Hepatocyte (in vitro differentiated cells): ENCODE data around the gene DEPP1. TPM values are rescaled to one million over a fixed set of nuclear protein-coding genes. Genes with fewer than 3 reads are reported as not detected.

Experiments used
- DNase-seq: peaks from one replicate; pipeline ENCODE4 v3.0.0-alpha.2; 2016; ENCODE audit warnings: low spot score
- H2AFZ ChIP-seq: fragments of 200-600 bp; sonication (generic); 2 replicates; pipeline ENCODE4 v1.6.0; 2016; ENCODE audit warnings: antibody characterized with exemption, mild to moderate bottlenecking
- H3K27ac ChIP-seq: fragments of 200-600 bp; sonication (generic); 2 replicates; pipeline ENCODE4 v1.5.1; 2016; ENCODE audit warnings: mild to moderate bottlenecking
- H3K27me3 ChIP-seq: fragments of 200-600 bp; sonication (generic); 2 replicates; pipeline ENCODE4 v1.6.1; 2016
- H3K36me3 ChIP-seq: fragments of 200-600 bp; sonication (generic); replicated peaks from 2 replicates; pipeline ENCODE4 v1.5.1; 2016; ENCODE audit warnings: low read depth; ENCODE audit not compliant: insufficient read depth
- H3K4me1 ChIP-seq: fragments of 200-600 bp; sonication (generic); 2 replicates; pipeline ENCODE4 v1.5.1; 2016; ENCODE audit warnings: mild to moderate bottlenecking, moderate library complexity; ENCODE audit not compliant: insufficient read depth
- H3K4me2 ChIP-seq: fragments of 200-600 bp; sonication (generic); 2 replicates; pipeline ENCODE4 v1.6.0; 2016
- H3K4me3 ChIP-seq: fragments of 200-600 bp; sonication (generic); 2 replicates; pipeline ENCODE4 v1.5.1; 2016; ENCODE audit warnings: mild to moderate bottlenecking
- H3K79me2 ChIP-seq: fragments of 200-600 bp; sonication (generic); 2 replicates; pipeline ENCODE4 v1.6.0; 2017; ENCODE audit warnings: mild to moderate bottlenecking
- H3K9me2 ChIP-seq: fragments of 200-600 bp; sonication (generic); replicated peaks from 2 replicates; pipeline ENCODE4 v1.6.0; 2017; ENCODE audit warnings: mild to moderate bottlenecking; ENCODE audit not compliant: insufficient read depth
- H3K9me3 ChIP-seq: fragments of 200-600 bp; sonication (generic); 2 replicates; pipeline ENCODE4 v1.5.1; 2016; ENCODE audit warnings: low read depth, mild to moderate bottlenecking
- H4K20me1 ChIP-seq: fragments of 200-600 bp; sonication (generic); 2 replicates; pipeline ENCODE4 v1.6.0; 2016; ENCODE audit warnings: mild to moderate bottlenecking; ENCODE audit not compliant: insufficient read depth, poor library complexity, severe bottlenecking
- EZH2 ChIP-seq: fragments of 200-600 bp; sonication (generic); IDR thresholded peaks from 2 replicates; pipeline ENCODE4 v1.6.1; 2016; ENCODE audit warnings: antibody characterized with exemption, mild to moderate bottlenecking, borderline replicate concordance
- EZH2phosphoT487 ChIP-seq: fragments of 200-600 bp; sonication (generic); IDR thresholded peaks from one replicate; pipeline ENCODE4 v1.6.1; 2018; ENCODE audit warnings: antibody characterized with exemption, mild to moderate bottlenecking, low read depth, moderate library complexity; ENCODE audit not compliant: unreplicated experiment, severe bottlenecking
- WGBS: methylation state at CpG from one replicate; pipeline ENCODE4 v1.1.6; 2016; ENCODE audit warnings: low lambda C conversion rate; ENCODE audit errors: missing lambda C conversion rate; 5-methylcytosine and 5-hydroxymethylcytosine counted together
- polyA plus RNA-seq: library from polyadenylated mRNA; unstranded; fragments of >200 nt; fragmentation: Nextera tagmentation; extraction: Ambion mirVana; gene quantifications from 2 replicates; pipeline ENCODE4 v1.2.1, GENCODE V29; 2016
- total RNA-seq: library from RNA; depleted of rRNA; stranded (reverse); fragments of >200 nt; gene quantifications from 2 replicates; pipeline ENCODE4 v1.2.3, GENCODE V29; 2014
- TF ChIP-seq, protein P1 (sequence below): fragments of 200-600 bp; sonication (generic); IDR thresholded peaks from 2 replicates; pipeline ENCODE4 v1.5.1; 2016; ENCODE audit warnings: antibody characterized with exemption, mild to moderate bottlenecking; ENCODE audit not compliant: poor library complexity

Gene DEPP1
- total and polyA plus RNA-seq, 2 experiments from 2014 or later = 30.6 to 54.7 TPM

DNA sequence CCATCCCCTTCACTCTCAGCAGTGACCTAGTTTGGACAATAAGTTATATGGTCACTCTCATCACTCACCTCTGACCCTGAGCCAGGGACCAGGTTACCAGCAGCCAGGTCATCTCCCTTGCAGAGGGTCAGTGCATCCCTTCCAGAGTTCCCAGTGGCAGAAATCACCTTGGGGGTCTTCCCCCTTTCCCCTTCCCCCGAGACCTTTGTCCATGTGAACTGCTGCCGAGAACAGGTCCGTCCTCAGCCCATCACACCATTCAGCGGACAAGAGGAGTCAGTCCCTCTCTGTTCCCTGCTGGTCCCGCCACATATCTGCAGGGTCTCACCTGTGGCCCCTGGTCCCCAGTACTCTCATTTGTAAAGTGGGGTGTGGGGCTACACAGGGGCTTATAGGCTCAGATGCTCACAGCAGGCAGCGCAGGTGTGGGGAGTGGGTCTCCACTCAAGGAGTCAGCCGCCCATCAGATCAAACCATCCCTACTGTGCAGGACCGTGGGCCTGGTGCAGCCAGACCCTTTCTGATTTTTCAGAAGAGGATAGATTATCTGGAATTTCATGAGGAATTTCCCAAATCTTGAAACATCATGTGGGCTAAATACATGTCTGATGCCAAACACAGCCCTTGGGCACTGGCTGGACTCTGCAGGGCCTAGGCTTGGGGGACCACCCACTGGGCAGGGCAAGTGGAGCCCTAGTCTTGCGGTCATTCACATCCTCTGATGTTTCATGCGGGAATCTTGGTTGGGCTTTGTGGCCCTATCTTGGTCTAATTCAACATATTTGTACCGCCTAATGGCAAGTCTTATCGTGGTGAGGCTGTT lies 6.5 kb downstream of the DEPP1 start:
- WGBS = 96% methylated on average over 12 of the region's 12 CpGs
- H3K27ac ChIP-seq = no peak overlapping the region
- H3K4me1 ChIP-seq = peaks cover 32% of the 10 kb centered on the region

DNA sequence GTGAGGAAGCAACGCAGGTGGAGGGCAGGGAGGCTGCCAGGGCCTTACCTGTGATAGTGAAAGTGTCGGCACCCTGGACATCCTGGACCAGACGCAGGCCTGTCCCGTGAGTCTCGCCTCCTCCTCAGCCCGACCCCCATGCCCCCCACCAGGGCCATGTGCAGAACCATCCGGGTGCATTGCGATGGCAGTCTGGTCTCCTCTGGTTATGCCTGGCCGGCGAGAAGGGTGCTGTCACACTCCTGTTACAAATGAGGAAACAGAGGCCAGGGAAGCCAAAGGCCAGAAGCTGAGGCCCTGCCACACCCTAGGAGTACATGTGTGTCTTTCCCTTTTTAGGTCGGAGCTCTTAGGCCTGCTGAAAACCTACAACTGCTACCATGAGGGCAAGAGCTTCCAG lies 7.2 kb downstream of the DEPP1 start:
- Histone ChIP-seq H3K4me3 (no peak overlapping the region), H3K36me3 (no peaks in the 10 kb centered on the region), H2AFZ (no peak overlapping the region), H3K27me3 (no peaks in the 10 kb centered on the region), H3K9me2 (no peaks in the 10 kb centered on the region), H3K4me1 (peaks cover 34% of the 10 kb centered on the region), H3K79me2 (peaks cover 15% of the 10 kb centered on the region), H4K20me1 (no peaks in the 10 kb centered on the region), H3K27ac (no peak overlapping the region), H3K9me3 (no peaks in the 10 kb centered on the region), H3K4me2 (no peak overlapping the region)
- 93% methylated on average over 11 of the region's 11 CpGs for WGBS
- DNase-seq = no peak
- TF ChIP-seq, protein P1, sequence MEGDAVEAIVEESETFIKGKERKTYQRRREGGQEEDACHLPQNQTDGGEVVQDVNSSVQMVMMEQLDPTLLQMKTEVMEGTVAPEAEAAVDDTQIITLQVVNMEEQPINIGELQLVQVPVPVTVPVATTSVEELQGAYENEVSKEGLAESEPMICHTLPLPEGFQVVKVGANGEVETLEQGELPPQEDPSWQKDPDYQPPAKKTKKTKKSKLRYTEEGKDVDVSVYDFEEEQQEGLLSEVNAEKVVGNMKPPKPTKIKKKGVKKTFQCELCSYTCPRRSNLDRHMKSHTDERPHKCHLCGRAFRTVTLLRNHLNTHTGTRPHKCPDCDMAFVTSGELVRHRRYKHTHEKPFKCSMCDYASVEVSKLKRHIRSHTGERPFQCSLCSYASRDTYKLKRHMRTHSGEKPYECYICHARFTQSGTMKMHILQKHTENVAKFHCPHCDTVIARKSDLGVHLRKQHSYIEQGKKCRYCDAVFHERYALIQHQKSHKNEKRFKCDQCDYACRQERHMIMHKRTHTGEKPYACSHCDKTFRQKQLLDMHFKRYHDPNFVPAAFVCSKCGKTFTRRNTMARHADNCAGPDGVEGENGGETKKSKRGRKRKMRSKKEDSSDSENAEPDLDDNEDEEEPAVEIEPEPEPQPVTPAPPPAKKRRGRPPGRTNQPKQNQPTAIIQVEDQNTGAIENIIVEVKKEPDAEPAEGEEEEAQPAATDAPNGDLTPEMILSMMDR = no peak

More for the DNA sequence above, 6.5 kb downstream of the DEPP1 start:
- H3K79me2 ChIP-seq = peaks cover 10% of the 10 kb centered on the region
- no peaks in the 10 kb centered on the region for H3K27me3 ChIP-seq
- no peaks in the 10 kb centered on the region for H3K9me3 ChIP-seq
- no peaks in the 10 kb centered on the region for H3K36me3 ChIP-seq
- TF ChIP-seq, protein P1 = no peak
- no peak for TF ChIP-seq EZH2
- no peak for TF ChIP-seq EZH2phosphoT487
- H3K4me2 ChIP-seq = no peak overlapping the region
- no peak overlapping the region for H2AFZ ChIP-seq
- no peak overlapping the region for H3K4me3 ChIP-seq
- H3K9me2 ChIP-seq = no peaks in the 10 kb centered on the region
- no peaks in the 10 kb centered on the region for H4K20me1 ChIP-seq
- no peak for DNase-seq

DNA sequence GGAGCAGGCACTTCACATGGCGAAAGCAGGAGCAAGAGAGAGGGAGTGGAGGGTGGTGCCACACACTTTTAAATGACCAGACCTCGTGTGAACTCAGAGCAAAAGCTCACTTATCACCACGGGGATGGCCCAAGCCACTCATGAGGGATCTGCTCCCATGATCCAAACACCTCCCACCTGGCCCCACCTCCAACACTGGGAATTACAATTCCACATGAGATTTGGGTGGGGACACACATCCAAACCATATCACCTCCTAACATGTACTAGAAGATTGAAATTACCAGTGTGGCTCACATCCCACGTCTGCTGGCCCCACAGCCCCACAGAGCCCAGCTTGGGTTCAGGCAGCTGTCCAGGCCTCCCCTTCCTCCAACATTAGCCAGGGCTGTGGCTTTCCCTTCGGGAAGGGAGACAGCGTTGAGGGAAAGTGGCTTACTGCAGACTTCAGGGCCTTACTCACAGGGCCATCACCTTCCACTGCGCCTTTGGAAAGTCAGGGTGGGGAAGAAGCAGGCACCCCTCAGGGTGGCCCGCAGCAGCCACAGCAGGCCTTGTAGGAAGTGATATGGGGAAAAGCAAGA lies 7.7 kb downstream of the DEPP1 start:
- Histone ChIP-seq H4K20me1 (no peaks in the 10 kb centered on the region), H3K27ac (no peak overlapping the region), H3K4me2 (no peak overlapping the region), H3K9me3 (no peaks in the 10 kb centered on the region), H3K4me1 (peaks cover 36% of the 10 kb centered on the region), H3K36me3 (no peaks in the 10 kb centered on the region), H3K27me3 (no peaks in the 10 kb centered on the region), H3K4me3 (no peak overlapping the region), H2AFZ (no peak overlapping the region), H3K79me2 (peaks cover 15% of the 10 kb centered on the region), H3K9me2 (no peaks in the 10 kb centered on the region)
- TF ChIP-seq EZH2phosphoT487 (no peak), EZH2 (no peak)
- TF ChIP-seq, protein P1 = no peak
- 95% methylated on average over 8 of the region's 8 CpGs for WGBS
- no peak for DNase-seq
